C4-2B (cell line): ENCODE measurements around the gene REC8.

Experiments used
- ZFX ChIP-seq: fragments of 450-650 bp; IDR thresholded peaks from 2 replicates; pipeline ENCODE4 v1.6.1; 2017
- TF ChIP-seq, protein P1 (sequence below): fragments of 450-650 bp; conservative IDR thresholded peaks from 2 replicates; pipeline ENCODE4 v1.5.1; 2017; ENCODE audit warnings: mild to moderate bottlenecking

DNA sequence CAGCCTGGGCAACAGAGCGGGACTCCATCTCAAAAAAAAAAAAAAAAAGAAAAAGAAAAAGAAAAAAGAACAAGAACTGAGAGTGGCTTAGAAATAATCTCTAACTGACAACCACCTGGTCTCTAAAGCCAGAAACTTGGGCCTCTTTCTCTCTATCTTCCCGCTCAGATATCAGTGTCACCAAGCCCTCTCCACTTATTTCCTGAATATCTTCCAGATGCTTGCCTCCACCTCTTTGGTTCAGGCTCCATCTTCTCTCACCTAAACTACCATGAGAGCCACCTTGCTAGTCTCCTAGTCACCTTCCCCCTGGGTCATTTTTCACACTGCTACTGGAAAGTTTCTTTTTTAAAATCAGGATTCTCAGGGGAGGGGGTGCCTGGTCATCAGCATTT, 25.2 kb downstream of the REC8 start:
- TF ChIP-seq, protein P1, sequence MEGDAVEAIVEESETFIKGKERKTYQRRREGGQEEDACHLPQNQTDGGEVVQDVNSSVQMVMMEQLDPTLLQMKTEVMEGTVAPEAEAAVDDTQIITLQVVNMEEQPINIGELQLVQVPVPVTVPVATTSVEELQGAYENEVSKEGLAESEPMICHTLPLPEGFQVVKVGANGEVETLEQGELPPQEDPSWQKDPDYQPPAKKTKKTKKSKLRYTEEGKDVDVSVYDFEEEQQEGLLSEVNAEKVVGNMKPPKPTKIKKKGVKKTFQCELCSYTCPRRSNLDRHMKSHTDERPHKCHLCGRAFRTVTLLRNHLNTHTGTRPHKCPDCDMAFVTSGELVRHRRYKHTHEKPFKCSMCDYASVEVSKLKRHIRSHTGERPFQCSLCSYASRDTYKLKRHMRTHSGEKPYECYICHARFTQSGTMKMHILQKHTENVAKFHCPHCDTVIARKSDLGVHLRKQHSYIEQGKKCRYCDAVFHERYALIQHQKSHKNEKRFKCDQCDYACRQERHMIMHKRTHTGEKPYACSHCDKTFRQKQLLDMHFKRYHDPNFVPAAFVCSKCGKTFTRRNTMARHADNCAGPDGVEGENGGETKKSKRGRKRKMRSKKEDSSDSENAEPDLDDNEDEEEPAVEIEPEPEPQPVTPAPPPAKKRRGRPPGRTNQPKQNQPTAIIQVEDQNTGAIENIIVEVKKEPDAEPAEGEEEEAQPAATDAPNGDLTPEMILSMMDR = no peak
- TF ChIP-seq ZFX = no peak
